NB4 (cell line): ENCODE data around the gene TMPRSS7.

Source experiments
- POLR2A ChIP-seq: IDR thresholded peaks from 2 replicates; pipeline ENCODE4 v1.6.1; 2011; ENCODE audit warnings: mild to moderate bottlenecking; ENCODE audit not compliant: insufficient read length; ENCODE audit errors: extremely low read depth
- TF ChIP-seq, protein P1 (sequence below): IDR thresholded peaks from one replicate; pipeline ENCODE4 v1.5.1; 2012; ENCODE audit warnings: low read depth, low read length

DNA sequence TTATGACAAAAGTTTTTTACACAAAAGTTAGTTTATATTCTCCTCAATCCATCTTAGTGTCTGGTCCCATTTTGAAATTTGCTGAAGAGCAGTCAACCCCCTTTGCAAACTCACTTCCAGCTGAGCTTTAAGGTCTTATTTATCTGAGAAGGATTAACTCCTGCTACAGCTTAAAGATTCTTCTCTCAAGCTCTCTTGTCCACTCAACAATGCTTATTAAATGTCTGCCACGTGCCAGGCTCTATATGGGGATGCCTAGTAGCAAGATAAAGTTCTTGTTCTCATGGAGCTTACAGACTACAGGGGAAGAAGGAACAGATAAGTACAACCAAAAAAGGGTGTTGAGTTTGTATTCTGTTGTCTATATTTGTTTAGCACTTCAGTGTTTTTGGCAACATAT is 18.7 kb downstream of the TMPRSS7 start:
- TF ChIP-seq, protein P1, sequence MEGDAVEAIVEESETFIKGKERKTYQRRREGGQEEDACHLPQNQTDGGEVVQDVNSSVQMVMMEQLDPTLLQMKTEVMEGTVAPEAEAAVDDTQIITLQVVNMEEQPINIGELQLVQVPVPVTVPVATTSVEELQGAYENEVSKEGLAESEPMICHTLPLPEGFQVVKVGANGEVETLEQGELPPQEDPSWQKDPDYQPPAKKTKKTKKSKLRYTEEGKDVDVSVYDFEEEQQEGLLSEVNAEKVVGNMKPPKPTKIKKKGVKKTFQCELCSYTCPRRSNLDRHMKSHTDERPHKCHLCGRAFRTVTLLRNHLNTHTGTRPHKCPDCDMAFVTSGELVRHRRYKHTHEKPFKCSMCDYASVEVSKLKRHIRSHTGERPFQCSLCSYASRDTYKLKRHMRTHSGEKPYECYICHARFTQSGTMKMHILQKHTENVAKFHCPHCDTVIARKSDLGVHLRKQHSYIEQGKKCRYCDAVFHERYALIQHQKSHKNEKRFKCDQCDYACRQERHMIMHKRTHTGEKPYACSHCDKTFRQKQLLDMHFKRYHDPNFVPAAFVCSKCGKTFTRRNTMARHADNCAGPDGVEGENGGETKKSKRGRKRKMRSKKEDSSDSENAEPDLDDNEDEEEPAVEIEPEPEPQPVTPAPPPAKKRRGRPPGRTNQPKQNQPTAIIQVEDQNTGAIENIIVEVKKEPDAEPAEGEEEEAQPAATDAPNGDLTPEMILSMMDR, result no peak
- no peak for TF ChIP-seq POLR2A
